MCF 10A (cell line): ENCODE results near the gene STK33. TPM values are rescaled to one million over a fixed set of nuclear protein-coding genes. Genes with fewer than 3 reads are reported as not detected.

Experiments
- BruUV-seq: library from RNA; stranded (reverse); fragments of 400-500 nt; replicated peaks from 2 replicates; lab custom pipeline; 2021; lab: Mats Ljungman, UMichigan
- CTCF ChIA-PET: fragments of 300-600 bp; sonication (Branson Sonifier 250); formaldehyde crosslinking; extraction: SDS; loops from one replicate; lab custom pipeline; 2021; ENCODE audit warnings: antibody characterized with exemption, inconsistent platforms; lab: Yijun Ruan, JAX
- POLR2A ChIA-PET: fragments of 300-600, 350-650 bp; sonication (Branson Sonifier 250); formaldehyde crosslinking; extraction: SDS; loops from one replicate; lab custom pipeline; 2020; ENCODE audit warnings: antibody characterized with exemption, inconsistent platforms; lab: Yijun Ruan, JAX
- DNase-seq: peaks from one replicate; pipeline ENCODE4 v3.0.0-alpha.2; 2018; ENCODE audit not compliant: unreplicated experiment
- H3K27ac Mint-ChIP-seq: one replicate; pipeline ENCODE4 v1.8.0; 2022; ENCODE audit warnings: mild to moderate bottlenecking, low read depth, mixed read lengths; ENCODE audit not compliant: unreplicated experiment
- H3K27me3 Mint-ChIP-seq: one replicate; pipeline ENCODE4 v1.8.0; 2022; ENCODE audit warnings: mixed read lengths; ENCODE audit not compliant: insufficient read depth, unreplicated experiment
- H3K36me3 Mint-ChIP-seq: one replicate; pipeline ENCODE4 v1.8.0; 2022; ENCODE audit warnings: mild to moderate bottlenecking, moderate library complexity, mixed read lengths; ENCODE audit not compliant: insufficient read depth, unreplicated experiment
- H3K4me1 Mint-ChIP-seq: one replicate; pipeline ENCODE4 v1.8.0; 2022; ENCODE audit warnings: mixed read lengths; ENCODE audit not compliant: insufficient read depth, unreplicated experiment
- H3K4me3 Mint-ChIP-seq: one replicate; pipeline ENCODE4 v1.8.0; 2022; ENCODE audit warnings: mild to moderate bottlenecking, moderate library complexity, mixed read lengths; ENCODE audit not compliant: unreplicated experiment
- H3K9me3 Mint-ChIP-seq: one replicate; pipeline ENCODE4 v1.8.0; 2022; ENCODE audit warnings: mixed read lengths; ENCODE audit not compliant: unreplicated experiment
- CTCF ChIP-seq: fragments of 200-600 bp; IDR thresholded peaks from one replicate; pipeline ENCODE4 v1.8.0; 2022; ENCODE audit warnings: antibody characterized with exemption, mild to moderate bottlenecking; ENCODE audit not compliant: unreplicated experiment
- intact Hi-C: fragments of 100-400 bp; cut with micrococcal nuclease; formaldehyde crosslinking; loops from 2 replicates; pipeline ENCODE4 v1.14.1; 2022
- total RNA-seq: library from RNA; stranded (reverse); gene quantifications from 2 replicates; pipeline ENCODE4 v1.2.3, GENCODE V29; 2022

The STK33 gene
- total RNA-seq, 1 experiment from 2014 or later, result 0.58 TPM

- no peak overlapping the region for H3K27ac Mint-ChIP-seq
- no peak for DNase-seq
- TF ChIP-seq CTCF, result no peak
- no peak overlapping the region for H3K4me3 Mint-ChIP-seq
- no peaks in the 10 kb centered on the region for H3K4me1 Mint-ChIP-seq
- ChIA-PET CTCF (no interaction called here), POLR2A (no interaction called here)
- no peaks in the 10 kb centered on the region for H3K36me3 Mint-ChIP-seq
- H3K9me3 Mint-ChIP-seq, result no peaks in the 10 kb centered on the region
- intact Hi-C loops, result no loop called here
- BruUV-seq, result no TSS peak
- peaks cover 28% of the 10 kb centered on the region for H3K27me3 Mint-ChIP-seq
Measured at GRCh38 chr11:8383227-8383626, 210.8 kb downstream of the STK33 start.

- Mint-ChIP-seq H3K4me1 (no peaks in the 10 kb centered on the region), H3K27me3 (peaks cover 28% of the 10 kb centered on the region), H3K27ac (no peak overlapping the region), H3K9me3 (no peaks in the 10 kb centered on the region), H3K36me3 (no peaks in the 10 kb centered on the region), H3K4me3 (no peak overlapping the region)
- CTCF ChIA-PET, result interaction anchor here (0.7 kb wide), 1 partner anchor 157 kb away, joined by 4 read pairs; no protein-coding TSS in a partner anchor
- no peak for TF ChIP-seq CTCF
- intact Hi-C loops, result no loop called here
- POLR2A ChIA-PET, result no interaction called here
- peak; percentile 21 for DNase-seq
- no TSS peak for BruUV-seq
Measured at GRCh38 chr11:8382436-8383053, 211.5 kb downstream of the STK33 start.

GRCh38 chr11:8381871-8382396 lies 212.1 kb downstream of the STK33 start:
- ChIA-PET CTCF (interaction anchor here (0.7 kb wide), 1 partner anchor 158 kb away, joined by 4 read pairs; no protein-coding TSS in a partner anchor), POLR2A (no interaction called here)
- DNase-seq, result no peak
- Mint-ChIP-seq H3K4me3 (no peak overlapping the region), H3K36me3 (no peaks in the 10 kb centered on the region), H3K27me3 (peaks cover 33% of the 10 kb centered on the region), H3K4me1 (no peaks in the 10 kb centered on the region), H3K27ac (no peak overlapping the region), H3K9me3 (no peaks in the 10 kb centered on the region)
- intact Hi-C loops, result no loop called here
- BruUV-seq, result no TSS peak
- TF ChIP-seq CTCF, result no peak

- Mint-ChIP-seq H3K4me1 (no peaks in the 10 kb centered on the region), H3K9me3 (no peaks in the 10 kb centered on the region), H3K4me3 (no peak overlapping the region), H3K27ac (no peak overlapping the region), H3K36me3 (no peaks in the 10 kb centered on the region), H3K27me3 (peaks cover 39% of the 10 kb centered on the region)
- no TSS peak for BruUV-seq
- POLR2A ChIA-PET, result no interaction called here
- TF ChIP-seq CTCF, result no peak
- intact Hi-C loops, result no loop called here
- no peak for DNase-seq
- CTCF ChIA-PET, result no interaction called here
Measured at GRCh38 chr11:8381343-8381742, 212.7 kb downstream of the STK33 start.
